Esophagus squamous epithelium (tissue), 4 donors: ENCODE results near the gene MALRD1.

ENCODE experiments used
- POLR2A ChIP-seq, 4 donors: fragments of 450-650 bp; IDR thresholded peaks; one replicate each; pipeline ENCODE4 v1.6.1; 2017; ENCODE audit warnings: antibody characterized with exemption in 4 of 4, mild to moderate bottlenecking in 4 of 4, moderate library complexity in 3 of 4
- TF ChIP-seq, protein P1 (sequence below), 6 experiments: fragments of 450-650 bp in 4 of 6; fragments of 200-600 bp in 2 of 6; sonication (generic) in 2 of 6; IDR thresholded peaks; one replicate each; pipeline ENCODE4 v1.5.1; 2016 to 2019; ENCODE audit warnings: antibody characterized with exemption in 6 of 6, mild to moderate bottlenecking in 4 of 6, moderate library complexity in 4 of 6

DNA sequence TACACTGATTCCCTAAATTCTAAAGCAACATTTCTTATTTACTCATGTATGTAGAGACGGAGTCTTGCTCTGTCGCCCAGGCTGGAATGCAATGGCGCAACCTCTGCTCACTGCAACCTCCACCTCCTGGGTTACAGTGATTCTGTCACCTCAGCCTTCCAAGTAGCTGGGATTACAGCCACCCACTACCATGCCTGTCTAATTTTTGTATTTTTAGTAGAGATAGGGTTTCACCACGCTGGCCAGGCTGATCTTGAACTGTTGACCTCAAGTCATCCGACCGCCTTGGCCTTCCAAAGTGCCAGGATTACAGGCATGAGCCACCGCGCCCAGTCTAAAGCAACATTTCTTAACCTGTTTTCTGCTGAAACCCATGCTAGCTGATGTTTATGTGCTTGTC lies 540.0 kb downstream of the MALRD1 start:
- TF ChIP-seq, protein P1, sequence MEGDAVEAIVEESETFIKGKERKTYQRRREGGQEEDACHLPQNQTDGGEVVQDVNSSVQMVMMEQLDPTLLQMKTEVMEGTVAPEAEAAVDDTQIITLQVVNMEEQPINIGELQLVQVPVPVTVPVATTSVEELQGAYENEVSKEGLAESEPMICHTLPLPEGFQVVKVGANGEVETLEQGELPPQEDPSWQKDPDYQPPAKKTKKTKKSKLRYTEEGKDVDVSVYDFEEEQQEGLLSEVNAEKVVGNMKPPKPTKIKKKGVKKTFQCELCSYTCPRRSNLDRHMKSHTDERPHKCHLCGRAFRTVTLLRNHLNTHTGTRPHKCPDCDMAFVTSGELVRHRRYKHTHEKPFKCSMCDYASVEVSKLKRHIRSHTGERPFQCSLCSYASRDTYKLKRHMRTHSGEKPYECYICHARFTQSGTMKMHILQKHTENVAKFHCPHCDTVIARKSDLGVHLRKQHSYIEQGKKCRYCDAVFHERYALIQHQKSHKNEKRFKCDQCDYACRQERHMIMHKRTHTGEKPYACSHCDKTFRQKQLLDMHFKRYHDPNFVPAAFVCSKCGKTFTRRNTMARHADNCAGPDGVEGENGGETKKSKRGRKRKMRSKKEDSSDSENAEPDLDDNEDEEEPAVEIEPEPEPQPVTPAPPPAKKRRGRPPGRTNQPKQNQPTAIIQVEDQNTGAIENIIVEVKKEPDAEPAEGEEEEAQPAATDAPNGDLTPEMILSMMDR (IDR thresholded peaks at IDR 0.05): no peak
- TF ChIP-seq POLR2A (IDR thresholded peaks at IDR 0.05): no peak
